ENCODE data around the gene PSMD13. TPM values are rescaled to one million over a fixed set of nuclear protein-coding genes. Genes with fewer than 3 reads are reported as not detected.

The PSMD13 gene
- total RNA-seq, 4 donors from 2014 or later, result 69.6 to 124 (median 78.2) TPM

DNA sequence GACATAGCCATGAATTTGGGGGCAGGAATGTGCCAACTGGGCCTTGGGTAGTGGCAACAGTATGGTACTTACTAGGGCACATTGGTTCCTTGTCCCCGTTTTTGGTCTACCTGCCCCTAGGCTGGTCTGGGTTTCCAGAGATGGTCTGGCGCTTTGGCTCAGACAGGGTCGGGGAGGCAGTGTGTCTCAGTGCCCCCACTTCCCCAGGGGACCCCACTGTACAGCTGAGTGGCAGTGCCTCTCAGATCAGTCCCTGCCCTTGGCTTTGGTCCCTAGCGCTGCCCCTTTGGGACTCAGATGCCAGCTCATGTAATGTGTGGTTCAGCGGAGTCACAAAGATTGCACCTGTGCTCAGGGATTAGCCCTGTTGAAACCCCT, 26.0 kb upstream of the PSMD13 start:
- no peak for DNase-seq (ENCODE audit: low spot score)
- ATAC-seq (ENCODE audit: low FRiP score), result no peak
- TF ChIP-seq, protein P1, sequence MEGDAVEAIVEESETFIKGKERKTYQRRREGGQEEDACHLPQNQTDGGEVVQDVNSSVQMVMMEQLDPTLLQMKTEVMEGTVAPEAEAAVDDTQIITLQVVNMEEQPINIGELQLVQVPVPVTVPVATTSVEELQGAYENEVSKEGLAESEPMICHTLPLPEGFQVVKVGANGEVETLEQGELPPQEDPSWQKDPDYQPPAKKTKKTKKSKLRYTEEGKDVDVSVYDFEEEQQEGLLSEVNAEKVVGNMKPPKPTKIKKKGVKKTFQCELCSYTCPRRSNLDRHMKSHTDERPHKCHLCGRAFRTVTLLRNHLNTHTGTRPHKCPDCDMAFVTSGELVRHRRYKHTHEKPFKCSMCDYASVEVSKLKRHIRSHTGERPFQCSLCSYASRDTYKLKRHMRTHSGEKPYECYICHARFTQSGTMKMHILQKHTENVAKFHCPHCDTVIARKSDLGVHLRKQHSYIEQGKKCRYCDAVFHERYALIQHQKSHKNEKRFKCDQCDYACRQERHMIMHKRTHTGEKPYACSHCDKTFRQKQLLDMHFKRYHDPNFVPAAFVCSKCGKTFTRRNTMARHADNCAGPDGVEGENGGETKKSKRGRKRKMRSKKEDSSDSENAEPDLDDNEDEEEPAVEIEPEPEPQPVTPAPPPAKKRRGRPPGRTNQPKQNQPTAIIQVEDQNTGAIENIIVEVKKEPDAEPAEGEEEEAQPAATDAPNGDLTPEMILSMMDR (IDR thresholded peaks at IDR 0.05), result no peak

GRCh38 chr11:211295-211694, 25.5 kb upstream of the PSMD13 start:
- TF ChIP-seq, protein P1 (IDR thresholded peaks at IDR 0.05), result no peak
- DNase-seq (ENCODE audit: low spot score), result no peak
- ATAC-seq (ENCODE audit: low FRiP score), result no peak

DNA sequence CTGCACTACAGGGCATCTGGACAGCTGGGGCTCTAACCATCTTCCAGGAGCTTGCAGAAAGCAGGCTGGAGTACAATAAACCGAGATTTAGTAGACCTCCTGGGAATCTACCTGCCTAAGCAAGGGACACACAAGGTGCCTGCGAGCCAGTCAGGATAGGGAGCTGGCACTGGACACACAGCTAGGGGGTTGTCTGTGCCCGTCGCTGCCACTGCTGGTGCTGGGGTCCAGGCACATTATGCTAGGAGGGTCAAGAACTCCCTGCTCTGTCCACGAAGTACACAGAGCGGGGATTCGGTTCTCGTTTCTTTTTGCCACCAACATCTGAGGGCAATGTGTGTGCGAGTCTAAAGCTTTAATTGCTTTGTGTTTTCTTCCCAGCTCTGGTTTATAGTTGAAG, 25.0 kb upstream of the PSMD13 start:
- no peak for DNase-seq (ENCODE audit: low spot score)
- TF ChIP-seq, protein P1 (IDR thresholded peaks at IDR 0.05), result no peak

DNA sequence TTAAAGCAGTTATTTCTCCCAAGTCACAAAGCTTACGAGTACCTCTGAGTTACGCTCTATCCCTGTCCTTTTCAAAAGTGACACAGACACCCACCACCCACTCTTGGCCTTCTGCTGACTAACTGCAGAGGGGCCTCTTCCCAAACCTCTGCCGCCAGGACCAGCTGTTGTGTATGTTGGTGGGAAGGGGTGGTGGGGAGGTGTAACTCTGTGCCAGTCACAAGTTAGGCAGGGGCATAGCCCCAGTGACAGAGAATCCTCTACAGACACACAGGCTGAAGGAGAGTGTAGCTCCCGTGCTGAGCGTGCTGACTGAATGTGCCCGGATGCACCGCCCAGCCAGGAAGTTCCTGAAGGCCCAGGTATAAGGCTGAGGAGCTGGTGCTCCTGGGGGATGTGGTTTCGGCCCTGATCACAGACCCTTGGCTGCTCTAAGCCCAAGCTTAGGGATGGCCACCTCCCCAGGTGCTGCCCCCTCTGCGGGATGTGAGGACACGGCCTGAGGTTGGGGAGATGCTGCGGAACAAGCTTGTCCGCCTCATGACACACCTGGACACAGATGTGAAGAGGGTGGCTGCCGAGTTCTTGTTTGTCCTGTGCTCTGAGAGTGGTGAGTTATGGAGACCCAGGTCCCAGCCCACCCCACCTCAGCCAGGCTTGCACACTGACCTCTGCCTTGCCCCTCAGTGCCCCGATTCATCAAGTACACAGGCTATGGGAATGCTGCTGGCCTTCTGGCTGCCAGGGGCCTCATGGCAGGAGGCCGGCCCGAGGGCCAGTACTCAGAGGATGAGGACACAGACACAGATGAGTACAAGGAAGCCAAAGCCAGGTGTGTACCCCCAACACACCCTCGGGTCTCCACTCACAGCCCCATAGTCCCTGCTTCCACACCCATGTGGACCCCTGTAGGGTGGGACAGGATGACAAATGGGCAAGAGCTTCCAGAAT, 24.4 kb upstream of the PSMD13 start:
- ATAC-seq (ENCODE audit: low FRiP score), result no peak
- no peak for DNase-seq (ENCODE audit: low spot score)
- TF ChIP-seq, protein P1 (IDR thresholded peaks at IDR 0.05), result no peak

More for the DNA sequence above, 25.0 kb upstream of the PSMD13 start:
- no peak for ATAC-seq (ENCODE audit: low FRiP score)

DNA sequence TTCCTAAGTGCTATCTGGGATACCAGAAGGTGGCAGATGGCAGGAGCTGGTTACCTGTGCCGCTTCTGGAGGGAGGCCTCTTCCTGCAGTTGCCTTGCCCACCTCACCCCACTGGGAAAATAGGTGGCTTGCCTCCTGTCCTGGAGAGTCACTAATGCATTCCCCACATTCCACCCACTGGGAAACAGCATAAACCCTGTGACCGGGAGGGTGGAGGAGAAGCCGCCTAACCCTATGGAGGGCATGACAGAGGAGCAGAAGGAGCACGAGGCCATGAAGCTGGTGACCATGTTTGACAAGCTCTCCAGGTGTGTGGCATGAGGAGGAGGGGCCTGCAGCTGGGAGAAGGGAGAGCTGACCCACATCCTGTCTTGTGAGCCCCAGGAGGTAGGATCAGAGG, 23.7 kb upstream of the PSMD13 start:
- DNase-seq (ENCODE audit: low spot score), result no peak
- ATAC-seq (ENCODE audit: low FRiP score), result no peak
- TF ChIP-seq, protein P1 (IDR thresholded peaks at IDR 0.05), result no peak

DNA sequence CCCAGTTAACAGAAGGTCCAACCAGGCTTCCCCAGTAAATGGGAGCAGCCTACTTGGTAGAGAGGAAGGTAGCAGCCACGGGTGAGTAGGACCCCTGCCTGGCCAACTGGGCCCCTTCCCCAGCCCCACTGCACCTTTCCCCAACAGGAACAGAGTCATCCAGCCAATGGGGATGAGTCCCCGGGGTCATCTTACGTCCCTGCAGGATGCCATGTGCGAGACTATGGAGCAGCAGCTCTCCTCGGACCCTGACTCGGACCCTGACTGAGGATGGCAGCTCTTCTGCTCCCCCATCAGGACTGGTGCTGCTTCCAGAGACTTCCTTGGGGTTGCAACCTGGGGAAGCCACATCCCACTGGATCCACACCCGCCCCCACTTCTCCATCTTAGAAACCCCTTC, 22.7 kb upstream of the PSMD13 start:
- no peak for DNase-seq (ENCODE audit: low spot score)
- TF ChIP-seq, protein P1 (IDR thresholded peaks at IDR 0.05), result no peak
- no peak for ATAC-seq (ENCODE audit: low FRiP score)

- TF ChIP-seq, protein P1 (IDR thresholded peaks at IDR 0.05), result no peak
- no peak for ATAC-seq (ENCODE audit: low FRiP score)
- DNase-seq (ENCODE audit: low spot score), result no peak
Measured at GRCh38 chr11:215581-216037, 21.2 kb upstream of the PSMD13 start.

Measured in omental fat pad (tissue), 4 donors.